DOHH2 (cell line): ENCODE results near the gene COL7A1.
"Not testable (repeated sequence)": the region's sequence is repeated elsewhere in the genome, so short reads cannot be mapped to it uniquely, and the experiment has no call there.

Experiments
- H3F3A ChIP-seq: fragments of 200-600 bp; sonication (generic), shearing (Covaris generic); 2 replicates; pipeline ENCODE4 v1.6.0; 2016; ENCODE audit warnings: antibody characterized with exemption, mild to moderate bottlenecking; ENCODE audit not compliant: control insufficient read depth, insufficient read depth
- H3K27ac ChIP-seq: fragments of 200-600 bp; sonication (generic); 2 replicates; pipeline ENCODE4 v1.5.1; 2014; ENCODE audit warnings: low read depth, mild to moderate bottlenecking, low read length, moderate library complexity
- H3K27me3 ChIP-seq: fragments of 200-600 bp; sonication (generic); 2 replicates; pipeline ENCODE4 v1.6.1; 2014; ENCODE audit warnings: mild to moderate bottlenecking, low read length, mixed read lengths; ENCODE audit not compliant: control insufficient read depth
- H3K36me3 ChIP-seq: fragments of 200-600 bp; sonication (generic); 2 replicates; pipeline ENCODE4 v1.6.1; 2014; ENCODE audit warnings: mild to moderate bottlenecking, low read length, moderate library complexity, mixed read lengths; ENCODE audit not compliant: control insufficient read depth
- H3K4me1 ChIP-seq: fragments of 200-600 bp; sonication (generic); 2 replicates; pipeline ENCODE4 v1.6.1; 2014; ENCODE audit warnings: mild to moderate bottlenecking, low read length, mixed read lengths; ENCODE audit not compliant: control insufficient read depth
- H3K4me2 ChIP-seq: fragments of 200-600 bp; sonication (generic); 2 replicates; pipeline ENCODE4 v1.6.0; 2014; ENCODE audit warnings: mild to moderate bottlenecking, low read length, moderate library complexity
- H3K4me3 ChIP-seq: fragments of 200-600 bp; sonication (generic); 2 replicates; pipeline ENCODE4 v1.5.1; 2014; ENCODE audit warnings: mild to moderate bottlenecking, low read length, mixed read lengths
- H3K79me2 ChIP-seq: fragments of 200-600 bp; sonication (generic); 2 replicates; pipeline ENCODE4 v1.6.1; 2014; ENCODE audit warnings: mild to moderate bottlenecking, low read length, mixed read lengths; ENCODE audit not compliant: control insufficient read depth
- H3K9me2 ChIP-seq: fragments of 200-600 bp; sonication (generic); replicated peaks from 2 replicates; pipeline ENCODE4 v1.6.1; 2014; ENCODE audit warnings: mild to moderate bottlenecking, low read length, mixed read lengths; ENCODE audit not compliant: control insufficient read depth
- H3K9me3 ChIP-seq: fragments of 200-600 bp; sonication (generic); 2 replicates; pipeline ENCODE4 v1.6.1; 2014; ENCODE audit warnings: antibody characterized with exemption, low read length, mixed read lengths; ENCODE audit not compliant: control insufficient read depth, insufficient read depth
- H4K20me1 ChIP-seq: fragments of 200-600 bp; sonication (generic); 2 replicates; pipeline ENCODE4 v1.6.0; 2014; ENCODE audit warnings: low read depth, mild to moderate bottlenecking, antibody characterized with exemption, low read length, moderate library complexity; ENCODE audit not compliant: control insufficient read depth, insufficient read depth
- EZH2phosphoT487 ChIP-seq: fragments of 200-600 bp; sonication (generic); IDR thresholded peaks from 2 replicates; pipeline ENCODE4 v1.6.1; 2017; ENCODE audit warnings: borderline replicate concordance, mild to moderate bottlenecking, antibody characterized with exemption, low read length, moderate library complexity, mixed read lengths
- TF ChIP-seq, protein P1 (sequence below): fragments of 200-600 bp; sonication (generic); IDR thresholded peaks from one replicate; pipeline ENCODE4 v1.5.1; 2014; ENCODE audit warnings: antibody characterized with exemption, mild to moderate bottlenecking, low read depth, low read length; ENCODE audit not compliant: poor library complexity, severe bottlenecking

COL7A1 gene

DNA sequence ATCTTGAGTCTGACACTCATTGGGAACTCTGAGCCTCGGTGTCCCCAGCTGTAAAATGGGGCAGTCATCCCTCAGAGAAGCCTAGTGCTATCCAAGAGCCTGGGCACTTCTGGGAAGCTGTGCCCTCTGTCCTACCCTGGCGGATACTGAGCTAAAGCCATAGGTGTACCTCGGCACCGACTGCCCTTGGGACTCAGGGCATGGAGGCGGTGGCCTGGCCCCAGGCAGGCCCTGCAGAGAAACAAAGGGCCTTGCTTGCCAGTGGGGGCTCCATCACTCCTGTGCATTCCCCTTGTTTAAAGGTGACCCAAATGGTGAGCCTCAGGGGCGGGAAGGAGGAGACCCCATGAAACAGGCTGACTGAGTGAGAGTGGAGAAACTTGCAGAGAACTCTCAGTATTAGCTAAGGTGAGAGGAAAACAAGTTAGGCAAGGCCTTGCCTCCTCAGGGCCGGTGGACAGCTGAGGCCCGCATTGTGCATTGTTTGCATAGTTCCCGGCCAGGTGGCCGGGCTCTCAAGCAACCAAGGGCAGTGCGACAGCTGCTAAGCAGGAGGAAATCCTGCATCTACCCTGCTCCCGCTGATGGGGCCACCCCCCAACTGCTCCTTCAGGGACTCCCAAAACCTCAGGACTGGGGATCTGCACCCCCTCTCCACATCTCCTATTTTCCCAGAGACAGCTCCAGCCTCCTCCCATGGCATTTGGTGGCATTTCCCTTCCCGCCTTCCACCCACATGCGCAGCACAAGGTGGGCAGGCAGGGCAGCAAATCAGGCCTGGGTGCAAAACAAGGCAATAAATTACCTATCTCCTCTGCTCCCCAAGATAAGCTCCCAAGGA is 42.8 kb downstream of the COL7A1 start:
- Histone ChIP-seq H3K27me3 (no peaks in the 10 kb centered on the region), H3K4me1 (peaks cover 33% of the 10 kb centered on the region), H3K27ac (no peak overlapping the region), H4K20me1 (0 out of 2 replicates have a peak, but pooled peaks cover 3% of the 10 kb centered on the region), H3F3A (peaks cover 3% of the 10 kb centered on the region; the same call in 1 of the 2 replicates), H3K79me2 (peaks cover 36% of the 10 kb centered on the region), H3K9me3 (no peaks in the 10 kb centered on the region), H3K4me2 (no peak overlapping the region), H3K4me3 (no peak overlapping the region), H3K9me2 (no peaks in the 10 kb centered on the region), H3K36me3 (peaks cover 61% of the 10 kb centered on the region)
- TF ChIP-seq EZH2phosphoT487: no peak
- TF ChIP-seq, protein P1, sequence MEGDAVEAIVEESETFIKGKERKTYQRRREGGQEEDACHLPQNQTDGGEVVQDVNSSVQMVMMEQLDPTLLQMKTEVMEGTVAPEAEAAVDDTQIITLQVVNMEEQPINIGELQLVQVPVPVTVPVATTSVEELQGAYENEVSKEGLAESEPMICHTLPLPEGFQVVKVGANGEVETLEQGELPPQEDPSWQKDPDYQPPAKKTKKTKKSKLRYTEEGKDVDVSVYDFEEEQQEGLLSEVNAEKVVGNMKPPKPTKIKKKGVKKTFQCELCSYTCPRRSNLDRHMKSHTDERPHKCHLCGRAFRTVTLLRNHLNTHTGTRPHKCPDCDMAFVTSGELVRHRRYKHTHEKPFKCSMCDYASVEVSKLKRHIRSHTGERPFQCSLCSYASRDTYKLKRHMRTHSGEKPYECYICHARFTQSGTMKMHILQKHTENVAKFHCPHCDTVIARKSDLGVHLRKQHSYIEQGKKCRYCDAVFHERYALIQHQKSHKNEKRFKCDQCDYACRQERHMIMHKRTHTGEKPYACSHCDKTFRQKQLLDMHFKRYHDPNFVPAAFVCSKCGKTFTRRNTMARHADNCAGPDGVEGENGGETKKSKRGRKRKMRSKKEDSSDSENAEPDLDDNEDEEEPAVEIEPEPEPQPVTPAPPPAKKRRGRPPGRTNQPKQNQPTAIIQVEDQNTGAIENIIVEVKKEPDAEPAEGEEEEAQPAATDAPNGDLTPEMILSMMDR: no peak

DNA sequence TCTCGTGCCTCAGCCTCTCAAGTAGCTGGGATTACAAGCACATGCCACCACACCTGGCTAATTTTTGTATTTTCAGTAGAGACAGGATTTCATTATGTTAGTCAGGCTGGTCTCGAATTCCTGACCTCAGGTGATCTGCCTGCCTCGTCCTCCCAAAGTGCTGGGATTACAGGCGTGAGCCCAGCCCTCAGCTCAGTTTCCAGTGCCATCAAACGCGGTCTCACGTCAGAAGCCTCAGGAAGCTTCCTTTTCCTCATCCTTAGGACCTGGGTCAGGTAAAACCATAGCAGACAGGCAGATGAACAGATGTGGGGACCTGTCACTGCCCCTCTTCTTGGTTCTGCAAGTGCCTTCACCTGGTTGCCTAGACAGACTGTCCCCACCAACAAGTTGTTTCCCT is 43.5 kb downstream of the COL7A1 start:
- H3K9me2 ChIP-seq, H3K4me3 ChIP-seq, H3K9me3 ChIP-seq, H3K4me2 ChIP-seq, H3K27ac ChIP-seq, H3F3A ChIP-seq, H3K27me3 ChIP-seq, H4K20me1 ChIP-seq: not testable (repeated sequence)
- peaks cover 30% of the 10 kb centered on the region for H3K4me1 ChIP-seq
- H3K36me3 ChIP-seq: peaks cover 68% of the 10 kb centered on the region
- H3K79me2 ChIP-seq: peaks cover 36% of the 10 kb centered on the region

DNA sequence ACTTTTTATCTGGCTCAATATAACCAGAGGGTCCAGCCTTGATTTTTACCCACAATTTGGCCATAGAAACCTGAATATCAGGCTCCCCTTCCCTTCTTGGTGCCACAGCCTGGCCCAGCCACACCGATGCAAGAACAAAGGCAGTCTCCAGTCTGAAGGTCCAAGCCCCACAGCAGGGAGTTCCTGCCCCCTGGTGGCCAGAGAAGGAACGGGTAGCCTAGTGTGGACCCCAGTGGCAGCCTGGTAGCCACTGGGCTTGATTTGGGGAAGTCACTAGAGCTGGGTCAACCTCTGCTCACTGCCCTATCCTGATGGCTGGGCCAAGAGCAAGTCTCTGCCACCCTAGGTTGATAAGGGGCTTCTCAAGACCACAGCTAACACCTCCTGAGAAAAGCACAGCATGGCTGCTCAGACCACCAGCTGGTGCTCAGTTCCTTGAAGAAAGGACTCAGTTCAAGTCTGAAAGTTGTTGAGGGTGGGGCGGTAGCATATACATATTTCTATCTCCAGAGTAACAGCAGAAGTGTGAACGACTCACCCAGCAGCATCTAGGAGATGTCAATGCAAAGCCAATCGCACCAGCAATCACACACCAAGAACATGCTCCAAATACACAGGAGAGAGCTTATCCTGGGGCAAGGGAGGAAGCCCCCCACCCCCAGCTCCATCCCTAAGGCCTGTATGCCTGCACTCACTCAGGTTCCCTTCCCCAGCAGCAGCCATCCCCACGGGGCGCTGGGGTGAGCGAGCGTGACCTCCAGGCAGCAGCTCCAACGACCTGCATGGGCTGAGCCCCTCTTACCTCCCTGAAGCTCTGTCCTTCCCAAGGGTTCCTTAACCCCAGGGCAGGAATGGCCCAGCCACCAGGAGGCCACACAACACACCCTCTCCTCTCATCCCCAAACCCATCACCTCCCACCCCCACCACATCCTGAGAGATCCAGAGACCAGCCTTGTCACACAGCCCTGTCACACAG is 46.1 kb downstream of the COL7A1 start:
- H3K27me3 ChIP-seq: no peaks in the 10 kb centered on the region
- no peak overlapping the region for H3K27ac ChIP-seq
- H3F3A ChIP-seq: no peaks in the 10 kb centered on the region
- no peak overlapping the region for H3K4me2 ChIP-seq
- H3K9me2 ChIP-seq: no peaks in the 10 kb centered on the region
- peaks cover 55% of the 10 kb centered on the region for H3K36me3 ChIP-seq
- H3K79me2 ChIP-seq: peaks cover 11% of the 10 kb centered on the region
- H3K4me1 ChIP-seq: peaks cover 7% of the 10 kb centered on the region
- no peak overlapping the region for H3K4me3 ChIP-seq
- no peak for TF ChIP-seq EZH2phosphoT487
- TF ChIP-seq, protein P1: peak; percentile 97
- H4K20me1 ChIP-seq: no peaks in the 10 kb centered on the region
- H3K9me3 ChIP-seq: no peaks in the 10 kb centered on the region
